Measurements from ENCODE around the gene ARIH1.
A peak's percentile ranks its signal among the peaks of the same experiment; 100 is the strongest.
"Not testable (repeated sequence)": the region's sequence is repeated elsewhere in the genome, so short reads cannot be mapped to it uniquely, and the experiment has no call there.

Gene ARIH1, protein sequence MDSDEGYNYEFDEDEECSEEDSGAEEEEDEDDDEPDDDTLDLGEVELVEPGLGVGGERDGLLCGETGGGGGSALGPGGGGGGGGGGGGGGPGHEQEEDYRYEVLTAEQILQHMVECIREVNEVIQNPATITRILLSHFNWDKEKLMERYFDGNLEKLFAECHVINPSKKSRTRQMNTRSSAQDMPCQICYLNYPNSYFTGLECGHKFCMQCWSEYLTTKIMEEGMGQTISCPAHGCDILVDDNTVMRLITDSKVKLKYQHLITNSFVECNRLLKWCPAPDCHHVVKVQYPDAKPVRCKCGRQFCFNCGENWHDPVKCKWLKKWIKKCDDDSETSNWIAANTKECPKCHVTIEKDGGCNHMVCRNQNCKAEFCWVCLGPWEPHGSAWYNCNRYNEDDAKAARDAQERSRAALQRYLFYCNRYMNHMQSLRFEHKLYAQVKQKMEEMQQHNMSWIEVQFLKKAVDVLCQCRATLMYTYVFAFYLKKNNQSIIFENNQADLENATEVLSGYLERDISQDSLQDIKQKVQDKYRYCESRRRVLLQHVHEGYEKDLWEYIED

GRCh38 chr15:72473614-72474465, at the start of gene ARIH1:
ARIH1 (plus strand) TSS chr15:72474330; CDS start chr15:72474640, 310 bp downstream.
- Mint-ChIP-seq H3K4me3 (peak within 1 kb of the TSS; percentile 95), H3K36me3 (ENCODE audit: insufficient read depth) (peaks cover 38% of the 10 kb centered on the region), H3K9me3 (no peaks in the 10 kb centered on the region), H3K4me1 (peaks cover 49% of the 10 kb centered on the region), H3K27me3 (no peaks in the 10 kb centered on the region), H3K27ac (ENCODE audit: low read depth) (peak within 1 kb of the TSS; percentile 79)
- peak; percentile 97 for DNase-seq (ENCODE audit: low spot score in 2 of 2)
- ATAC-seq (replicated peaks; ENCODE audit: extremely low read depth, poor library complexity, severe bottlenecking): peak; percentile 75

GRCh38 chr15:72426753-72427152, 47.4 kb upstream of the ARIH1 start:
- Mint-ChIP-seq H3K9me3 (peaks cover 11% of the 10 kb centered on the region), H3K36me3 (ENCODE audit: insufficient read depth) (no peaks in the 10 kb centered on the region), H3K27ac (ENCODE audit: low read depth) (no peak overlapping the region), H3K4me3 (no peak overlapping the region), H3K4me1 (no peaks in the 10 kb centered on the region), H3K27me3 (peaks cover 13% of the 10 kb centered on the region)
- DNase-seq (ENCODE audit: low spot score in 2 of 2) (no peak), ATAC-seq (replicated peaks; ENCODE audit: extremely low read depth, poor library complexity, severe bottlenecking) (no peak)

DNA sequence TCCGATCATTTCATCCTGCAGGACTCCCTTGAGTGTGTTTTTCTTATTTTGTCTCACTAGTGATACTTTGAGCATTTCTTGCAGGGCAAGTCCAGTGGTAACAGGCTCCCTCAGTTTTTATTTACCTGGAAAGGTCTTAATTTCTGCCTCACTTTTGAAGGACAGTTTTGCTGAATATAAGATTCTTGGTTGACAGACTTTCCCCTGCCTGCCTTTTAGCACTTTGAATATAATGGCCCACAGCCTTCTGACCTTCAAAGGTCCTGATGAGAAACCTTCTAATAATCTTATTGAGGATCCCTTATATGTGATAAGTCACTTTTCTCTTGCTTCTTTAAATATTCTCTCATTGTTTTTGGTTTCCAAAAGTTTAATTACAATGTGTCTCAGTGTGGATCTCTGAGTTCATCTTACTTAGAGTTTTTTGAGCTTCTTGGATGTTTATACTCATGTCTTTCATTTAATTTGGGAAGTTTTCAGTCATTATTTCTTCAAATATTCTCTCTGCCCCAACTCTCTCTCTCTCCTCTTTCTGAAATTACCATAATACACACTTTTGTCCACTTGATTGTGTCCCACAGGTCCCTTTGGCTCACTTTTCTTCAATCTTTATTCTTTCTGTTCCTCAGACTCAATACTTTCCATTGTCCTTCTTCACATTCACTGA, 36.3 kb upstream of the ARIH1 start:
- Mint-ChIP-seq H3K9me3 (peaks cover 12% of the 10 kb centered on the region), H3K27ac (ENCODE audit: low read depth) (no peak overlapping the region), H3K27me3 (peaks cover 65% of the 10 kb centered on the region), H3K36me3 (ENCODE audit: insufficient read depth) (no peaks in the 10 kb centered on the region), H3K4me3 (no peak overlapping the region), H3K4me1 (no peaks in the 10 kb centered on the region)
- no peak for ATAC-seq (replicated peaks; ENCODE audit: extremely low read depth, poor library complexity, severe bottlenecking)
- DNase-seq (ENCODE audit: low spot score in 2 of 2): no peak

GRCh38 chr15:72442848-72443247, 31.3 kb upstream of the ARIH1 start:
- not testable (repeated sequence) for H3K4me1 Mint-ChIP-seq; H3K36me3 Mint-ChIP-seq (ENCODE audit: insufficient read depth)

GRCh38 chr15:72445426-72445825, 28.7 kb upstream of the ARIH1 start:
- no peak for DNase-seq (ENCODE audit: low spot score in 2 of 2)
- Mint-ChIP-seq H3K4me1 (no peaks in the 10 kb centered on the region), H3K4me3 (no peak overlapping the region), H3K9me3 (no peaks in the 10 kb centered on the region), H3K27me3 (peaks cover 42% of the 10 kb centered on the region), H3K36me3 (ENCODE audit: insufficient read depth) (peaks cover 1% of the 10 kb centered on the region), H3K27ac (ENCODE audit: low read depth) (no peak overlapping the region)
- ATAC-seq (replicated peaks; ENCODE audit: extremely low read depth, poor library complexity, severe bottlenecking): no peak

More at GRCh38 chr15:72442848-72443247, 31.3 kb upstream of the ARIH1 start:
- not testable (repeated sequence) for H3K9me3 Mint-ChIP-seq; H3K27ac Mint-ChIP-seq (ENCODE audit: low read depth); DNase-seq (ENCODE audit: low spot score in 2 of 2); H3K4me3 Mint-ChIP-seq; ATAC-seq (replicated peaks; ENCODE audit: extremely low read depth, poor library complexity, severe bottlenecking)
- H3K27me3 Mint-ChIP-seq: peaks cover 49% of the 10 kb centered on the region

- Mint-ChIP-seq H3K4me3 (no peak overlapping the region), H3K27ac (ENCODE audit: low read depth) (no peak overlapping the region), H3K36me3 (ENCODE audit: insufficient read depth) (peaks cover 1% of the 10 kb centered on the region), H3K9me3 (no peaks in the 10 kb centered on the region), H3K4me1 (no peaks in the 10 kb centered on the region), H3K27me3 (peaks cover 12% of the 10 kb centered on the region)
- no peak for DNase-seq (ENCODE audit: low spot score in 2 of 2)
- ATAC-seq (replicated peaks; ENCODE audit: extremely low read depth, poor library complexity, severe bottlenecking): no peak
Observed at GRCh38 chr15:72450805-72451204, 23.3 kb upstream of the ARIH1 start.

GRCh38 chr15:72451224-72451623, 22.9 kb upstream of the ARIH1 start:
- Mint-ChIP-seq H3K9me3 (no peaks in the 10 kb centered on the region), H3K27ac (ENCODE audit: low read depth) (no peak overlapping the region), H3K4me1 (no peaks in the 10 kb centered on the region), H3K4me3 (no peak overlapping the region), H3K27me3 (peaks cover 8% of the 10 kb centered on the region), H3K36me3 (ENCODE audit: insufficient read depth) (peaks cover 1% of the 10 kb centered on the region)
- DNase-seq (ENCODE audit: low spot score in 2 of 2) (no peak), ATAC-seq (replicated peaks; ENCODE audit: extremely low read depth, poor library complexity, severe bottlenecking) (no peak)

DNA sequence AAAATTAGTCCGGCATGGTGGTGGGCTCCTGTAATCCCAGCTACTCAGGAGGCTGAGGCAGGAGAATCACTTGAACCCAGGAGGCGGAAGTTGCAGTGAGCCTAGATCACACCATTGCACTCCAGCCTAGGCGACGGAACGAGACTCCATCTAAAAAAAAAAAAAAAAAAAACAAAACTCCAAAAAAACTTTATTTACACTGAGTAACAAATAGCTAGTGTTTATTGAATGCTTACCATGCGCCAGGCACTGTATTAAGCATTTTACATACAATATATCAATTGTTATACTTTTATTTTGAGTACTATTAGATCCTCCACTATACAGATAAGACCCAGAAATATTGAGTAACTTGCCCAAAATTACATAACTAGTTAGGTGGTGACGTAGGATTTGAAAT, 17.4 kb upstream of the ARIH1 start:
- DNase-seq (ENCODE audit: low spot score in 2 of 2) (no peak), ATAC-seq (replicated peaks; ENCODE audit: extremely low read depth, poor library complexity, severe bottlenecking) (no peak)
- Mint-ChIP-seq H3K4me3 (no peak overlapping the region), H3K27me3 (no peaks in the 10 kb centered on the region), H3K27ac (ENCODE audit: low read depth) (no peak overlapping the region), H3K36me3 (ENCODE audit: insufficient read depth) (peaks cover under 1% of the 10 kb centered on the region), H3K9me3 (no peaks in the 10 kb centered on the region), H3K4me1 (peaks cover 3% of the 10 kb centered on the region)

GRCh38 chr15:72460402-72460801, 13.7 kb upstream of the ARIH1 start:
- Mint-ChIP-seq H3K4me3 (no peak overlapping the region), H3K27ac (ENCODE audit: low read depth) (no peak overlapping the region), H3K27me3 (no peaks in the 10 kb centered on the region), H3K36me3 (ENCODE audit: insufficient read depth) (peaks cover 7% of the 10 kb centered on the region), H3K4me1 (peaks cover 13% of the 10 kb centered on the region), H3K9me3 (no peaks in the 10 kb centered on the region)
- DNase-seq (ENCODE audit: low spot score in 2 of 2): no peak
- no peak for ATAC-seq (replicated peaks; ENCODE audit: extremely low read depth, poor library complexity, severe bottlenecking)

GRCh38 chr15:72463702-72464101, 10.4 kb upstream of the ARIH1 start:
- ATAC-seq (replicated peaks; ENCODE audit: extremely low read depth, poor library complexity, severe bottlenecking) (no peak), DNase-seq (ENCODE audit: low spot score in 2 of 2) (no peak)
- H3K4me3 Mint-ChIP-seq: no peak overlapping the region
- no peaks in the 10 kb centered on the region for H3K27me3 Mint-ChIP-seq
- H3K27ac Mint-ChIP-seq (ENCODE audit: low read depth): no peak overlapping the region
- peaks cover 7% of the 10 kb centered on the region for H3K36me3 Mint-ChIP-seq (ENCODE audit: insufficient read depth)
- H3K4me1 Mint-ChIP-seq: peaks cover 13% of the 10 kb centered on the region
- no peaks in the 10 kb centered on the region for H3K9me3 Mint-ChIP-seq

DNA sequence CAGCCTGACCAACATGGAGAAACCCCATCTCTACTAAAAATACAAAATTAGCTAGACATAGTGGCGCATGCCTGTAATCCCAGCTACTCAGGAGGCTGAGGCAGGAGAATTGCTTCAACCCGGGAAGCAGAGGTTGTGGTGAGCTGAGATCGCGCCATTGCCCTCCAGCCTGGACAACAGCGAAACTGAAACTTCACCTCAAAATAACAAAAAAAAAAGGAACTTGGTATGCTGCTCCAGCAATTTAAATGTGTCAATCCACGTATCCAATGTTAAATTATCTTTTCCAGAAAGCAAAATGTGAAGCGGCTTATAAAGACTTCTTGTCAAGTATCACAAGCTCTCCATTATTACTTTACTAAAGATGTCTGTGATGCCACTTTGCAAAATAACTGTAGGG, 9.9 kb upstream of the ARIH1 start:
- DNase-seq (ENCODE audit: low spot score in 2 of 2) (no peak), ATAC-seq (replicated peaks; ENCODE audit: extremely low read depth, poor library complexity, severe bottlenecking) (no peak)
- Mint-ChIP-seq H3K27ac (ENCODE audit: low read depth) (no peak overlapping the region), H3K4me1 (peaks cover 13% of the 10 kb centered on the region), H3K9me3 (no peaks in the 10 kb centered on the region), H3K27me3 (no peaks in the 10 kb centered on the region), H3K4me3 (no peak overlapping the region), H3K36me3 (ENCODE audit: insufficient read depth) (peaks cover 7% of the 10 kb centered on the region)

DNA sequence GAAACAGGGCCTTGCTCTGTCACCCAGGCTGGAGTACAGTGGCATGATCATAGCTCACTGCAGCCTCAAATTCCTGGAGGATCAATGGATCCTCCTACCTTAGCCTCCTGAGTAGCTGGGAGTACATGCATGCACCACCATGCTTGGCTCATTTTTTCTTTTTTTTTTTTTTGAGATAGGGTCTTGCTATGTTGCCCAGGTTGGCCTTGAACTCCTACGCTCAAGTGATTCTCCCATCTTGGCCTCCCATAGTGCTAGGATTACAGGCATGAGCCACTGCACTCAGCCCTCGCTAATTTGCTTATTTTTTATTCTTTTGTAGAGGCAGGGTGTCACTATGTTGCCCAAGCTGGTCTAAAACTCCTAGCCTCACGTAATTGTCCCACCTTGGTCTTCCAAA, 6.0 kb upstream of the ARIH1 start:
- no peaks in the 10 kb centered on the region for H3K27me3 Mint-ChIP-seq
- H3K9me3 Mint-ChIP-seq: no peaks in the 10 kb centered on the region
- no peaks in the 10 kb centered on the region for H3K36me3 Mint-ChIP-seq (ENCODE audit: insufficient read depth)
- DNase-seq (ENCODE audit: low spot score in 2 of 2) (no peak), ATAC-seq (replicated peaks; ENCODE audit: extremely low read depth, poor library complexity, severe bottlenecking) (no peak)
- H3K4me1 Mint-ChIP-seq: peaks cover 15% of the 10 kb centered on the region
- no peak overlapping the region for H3K27ac Mint-ChIP-seq (ENCODE audit: low read depth)
- H3K4me3 Mint-ChIP-seq: no peak overlapping the region
